ENCODE measurements around the gene ZNF699.

DNA sequence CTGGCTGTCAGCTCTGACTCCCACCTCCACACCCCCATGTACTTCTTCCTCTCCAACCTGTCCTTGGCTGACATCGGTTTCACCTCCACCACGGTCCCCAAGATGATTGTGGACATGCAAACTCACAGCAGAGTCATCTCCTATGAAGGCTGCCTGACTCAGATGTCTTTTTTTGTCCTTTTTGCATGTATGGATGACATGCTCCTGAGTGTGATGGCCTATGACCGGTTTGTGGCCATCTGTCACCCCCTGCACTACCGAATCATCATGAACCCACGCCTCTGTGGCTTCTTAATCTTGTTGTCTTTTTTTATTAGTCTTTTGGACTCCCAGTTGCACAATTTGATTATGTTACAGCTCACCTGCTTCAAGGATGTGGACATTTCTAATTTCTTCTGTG, 58.4 kb downstream of the ZNF699 start:
- TF ChIP-seq, protein P1, sequence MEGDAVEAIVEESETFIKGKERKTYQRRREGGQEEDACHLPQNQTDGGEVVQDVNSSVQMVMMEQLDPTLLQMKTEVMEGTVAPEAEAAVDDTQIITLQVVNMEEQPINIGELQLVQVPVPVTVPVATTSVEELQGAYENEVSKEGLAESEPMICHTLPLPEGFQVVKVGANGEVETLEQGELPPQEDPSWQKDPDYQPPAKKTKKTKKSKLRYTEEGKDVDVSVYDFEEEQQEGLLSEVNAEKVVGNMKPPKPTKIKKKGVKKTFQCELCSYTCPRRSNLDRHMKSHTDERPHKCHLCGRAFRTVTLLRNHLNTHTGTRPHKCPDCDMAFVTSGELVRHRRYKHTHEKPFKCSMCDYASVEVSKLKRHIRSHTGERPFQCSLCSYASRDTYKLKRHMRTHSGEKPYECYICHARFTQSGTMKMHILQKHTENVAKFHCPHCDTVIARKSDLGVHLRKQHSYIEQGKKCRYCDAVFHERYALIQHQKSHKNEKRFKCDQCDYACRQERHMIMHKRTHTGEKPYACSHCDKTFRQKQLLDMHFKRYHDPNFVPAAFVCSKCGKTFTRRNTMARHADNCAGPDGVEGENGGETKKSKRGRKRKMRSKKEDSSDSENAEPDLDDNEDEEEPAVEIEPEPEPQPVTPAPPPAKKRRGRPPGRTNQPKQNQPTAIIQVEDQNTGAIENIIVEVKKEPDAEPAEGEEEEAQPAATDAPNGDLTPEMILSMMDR (IDR thresholded peaks at IDR 0.05): no peak
- no peak for TF ChIP-seq EZH2 (IDR thresholded peaks at IDR 0.05; ENCODE audit: borderline replicate concordance, insufficient read depth, low read depth, low read length, poor library complexity, severe bottlenecking)
